ENCODE data around the gene ZMYM4.

DNA sequence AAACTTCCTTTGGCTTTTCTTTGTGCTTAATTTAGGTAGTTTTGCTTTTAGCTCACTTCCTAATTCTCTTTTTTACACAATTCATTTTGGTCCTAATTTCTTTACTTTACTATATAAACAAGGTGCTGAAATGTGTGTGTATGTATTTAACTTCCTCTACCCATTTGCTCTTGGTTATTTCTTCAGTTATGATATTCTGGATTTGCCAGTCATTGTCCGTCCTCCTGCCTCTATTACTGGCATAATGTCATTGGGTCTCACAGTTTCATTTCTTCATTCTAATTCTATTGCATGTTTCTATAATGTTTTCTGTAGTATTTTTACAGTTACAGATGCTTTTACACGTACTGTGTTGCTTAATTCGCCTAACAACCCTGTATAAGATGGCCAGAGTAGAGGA, 96.2 kb downstream of the ZMYM4 start:
- TF ChIP-seq, protein P1, sequence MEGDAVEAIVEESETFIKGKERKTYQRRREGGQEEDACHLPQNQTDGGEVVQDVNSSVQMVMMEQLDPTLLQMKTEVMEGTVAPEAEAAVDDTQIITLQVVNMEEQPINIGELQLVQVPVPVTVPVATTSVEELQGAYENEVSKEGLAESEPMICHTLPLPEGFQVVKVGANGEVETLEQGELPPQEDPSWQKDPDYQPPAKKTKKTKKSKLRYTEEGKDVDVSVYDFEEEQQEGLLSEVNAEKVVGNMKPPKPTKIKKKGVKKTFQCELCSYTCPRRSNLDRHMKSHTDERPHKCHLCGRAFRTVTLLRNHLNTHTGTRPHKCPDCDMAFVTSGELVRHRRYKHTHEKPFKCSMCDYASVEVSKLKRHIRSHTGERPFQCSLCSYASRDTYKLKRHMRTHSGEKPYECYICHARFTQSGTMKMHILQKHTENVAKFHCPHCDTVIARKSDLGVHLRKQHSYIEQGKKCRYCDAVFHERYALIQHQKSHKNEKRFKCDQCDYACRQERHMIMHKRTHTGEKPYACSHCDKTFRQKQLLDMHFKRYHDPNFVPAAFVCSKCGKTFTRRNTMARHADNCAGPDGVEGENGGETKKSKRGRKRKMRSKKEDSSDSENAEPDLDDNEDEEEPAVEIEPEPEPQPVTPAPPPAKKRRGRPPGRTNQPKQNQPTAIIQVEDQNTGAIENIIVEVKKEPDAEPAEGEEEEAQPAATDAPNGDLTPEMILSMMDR (IDR thresholded peaks at IDR 0.05), result no peak
- TF ChIP-seq POLR2A (IDR thresholded peaks at IDR 0.05), result no peak

Data from esophagus squamous epithelium (tissue), 4 donors.